GM18499 (cell line): Measurements from ENCODE around the gene TMED8.

Experiments
- ATAC-seq: cut with Tn5 transposase; IDR thresholded peaks from one replicate; pipeline ENCODE4 v1.9.1; 2021; ENCODE audit warnings: moderate number of reproducible peaks; ENCODE audit not compliant: insufficient read depth, unreplicated experiment

The TMED8 gene

DNA sequence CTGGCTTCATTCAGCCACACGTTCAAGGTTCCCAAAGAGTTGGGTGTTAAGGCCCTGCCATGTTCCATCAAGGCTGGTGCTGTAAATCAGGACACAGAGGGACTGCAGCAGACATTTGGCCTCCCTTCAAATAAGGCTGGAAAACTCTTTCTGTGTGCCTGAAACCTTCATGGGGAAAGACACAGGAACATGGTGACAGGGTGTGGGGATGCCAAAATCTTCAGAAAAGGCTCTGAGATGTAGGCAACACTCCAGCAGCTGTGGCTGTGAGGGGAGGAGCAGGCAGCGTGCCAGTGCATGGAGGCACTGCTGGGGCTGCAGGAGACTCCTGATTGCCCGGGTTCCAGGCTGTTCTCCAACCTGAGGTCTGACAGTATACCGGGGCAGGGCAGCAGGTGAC lies 71.2 kb downstream of the TMED8 start:
- ATAC-seq, result no peak

DNA sequence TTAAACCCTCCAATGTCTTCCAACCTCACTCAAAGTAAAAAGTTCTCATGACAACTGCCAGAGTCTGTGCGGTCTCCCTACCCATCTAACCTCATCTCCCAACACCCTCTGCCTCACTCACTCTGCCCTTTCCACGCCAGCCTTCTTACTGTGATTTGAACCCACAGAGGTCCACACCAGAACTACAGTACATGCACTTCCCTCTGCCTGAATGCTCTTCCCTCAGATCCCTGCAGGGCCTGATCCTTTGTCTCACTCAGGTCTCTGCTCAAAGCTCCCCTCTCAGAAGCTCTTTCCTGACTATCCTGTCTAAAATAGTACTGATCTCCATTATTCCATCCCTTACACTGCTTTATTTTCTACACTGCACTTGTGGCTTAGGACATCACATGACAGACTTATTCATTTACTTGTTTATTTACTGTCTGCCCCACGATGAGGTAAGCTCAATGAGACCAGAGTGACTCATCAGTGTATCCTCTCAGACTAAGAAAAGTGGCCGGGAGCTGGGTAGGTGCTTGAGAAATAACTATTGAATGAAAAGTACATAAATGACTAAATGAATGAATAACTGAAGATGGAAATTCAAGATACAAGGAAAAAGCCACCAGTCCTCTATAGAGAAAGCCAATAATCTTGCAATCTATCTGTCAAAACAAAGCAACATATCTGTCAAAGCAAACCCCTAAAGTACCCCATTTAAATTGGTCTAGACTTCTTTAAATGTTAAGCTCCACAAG lies 73.3 kb downstream of the TMED8 start:
- no peak for ATAC-seq

DNA sequence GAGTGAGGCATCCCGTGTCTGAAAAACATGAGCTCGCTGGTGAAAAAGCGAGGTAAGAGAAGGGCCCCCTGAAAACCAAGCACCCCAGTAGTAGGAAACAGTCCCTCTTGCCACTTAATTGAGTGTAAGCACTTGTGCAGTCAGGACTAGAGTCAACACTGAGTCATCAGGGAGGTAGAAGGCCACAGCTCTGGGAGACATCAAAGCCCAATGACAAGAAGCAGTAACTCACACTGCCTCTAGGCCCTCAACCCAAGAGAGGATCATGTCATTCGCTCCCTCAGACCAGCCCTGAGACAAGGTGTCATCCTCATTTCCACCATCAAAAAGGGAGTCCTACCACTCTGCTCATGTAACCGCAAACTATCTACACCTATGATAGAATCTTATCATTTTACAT lies 74.0 kb downstream of the TMED8 start:
- no peak for ATAC-seq

DNA sequence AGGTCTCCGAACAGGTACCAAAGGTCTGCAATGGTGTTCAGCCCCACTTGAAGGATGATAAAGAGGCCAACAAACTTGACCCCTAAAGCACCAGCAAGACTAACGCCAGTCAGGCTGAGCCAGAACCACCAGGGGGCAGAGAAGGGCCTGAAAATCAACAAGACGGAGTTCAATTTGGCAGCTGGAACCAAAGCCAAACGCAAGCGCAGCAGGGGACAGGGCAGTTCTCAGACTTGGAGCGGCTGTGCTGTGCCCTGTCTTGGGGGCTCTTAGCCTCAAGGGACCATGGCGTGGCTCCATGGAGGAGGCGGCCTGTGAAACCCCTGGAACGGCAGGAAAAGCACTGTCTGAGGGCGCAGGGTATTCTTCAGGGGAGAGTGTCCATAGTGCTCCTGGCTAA lies 75.8 kb downstream of the TMED8 start:
- ATAC-seq, result no peak

DNA sequence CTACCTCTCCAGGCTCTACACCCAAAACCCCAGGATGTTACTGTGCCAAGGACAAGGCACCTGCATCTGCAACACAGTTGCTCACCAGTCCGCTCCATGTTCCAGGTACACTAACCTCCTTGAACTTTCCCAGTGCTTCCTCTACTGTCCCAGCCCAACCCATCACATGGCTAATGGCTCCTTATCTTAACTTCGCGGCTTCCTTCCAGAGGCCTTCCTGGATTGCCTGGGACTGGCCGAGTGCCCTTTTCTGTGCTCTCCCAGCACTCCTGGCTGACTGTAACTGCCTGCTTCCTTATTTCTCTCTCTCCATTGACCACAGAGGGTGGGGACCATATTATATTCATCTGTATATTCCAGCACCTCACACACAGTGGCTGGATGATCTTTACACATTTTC lies 77.1 kb downstream of the TMED8 start:
- ATAC-seq, result no peak

DNA sequence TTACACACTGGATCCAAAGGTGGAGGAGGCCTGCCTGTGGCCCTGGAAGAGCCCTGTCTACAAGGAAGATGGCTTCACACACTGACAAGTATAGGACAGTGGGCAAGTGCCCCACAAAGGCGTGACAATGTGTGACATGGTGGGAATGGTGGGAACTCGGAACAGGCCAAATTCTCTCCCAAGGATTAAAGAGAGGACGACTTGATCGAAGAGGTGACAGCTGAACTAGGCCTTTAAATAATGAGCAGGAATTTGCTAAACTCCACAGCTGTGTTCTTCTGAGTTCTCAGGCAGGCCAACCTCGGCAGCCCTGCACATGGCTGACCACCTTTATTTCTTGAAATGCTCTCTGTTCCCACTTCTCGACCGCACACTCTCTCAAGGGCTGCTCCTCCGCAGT lies 80.0 kb downstream of the TMED8 start:
- no peak for ATAC-seq

DNA sequence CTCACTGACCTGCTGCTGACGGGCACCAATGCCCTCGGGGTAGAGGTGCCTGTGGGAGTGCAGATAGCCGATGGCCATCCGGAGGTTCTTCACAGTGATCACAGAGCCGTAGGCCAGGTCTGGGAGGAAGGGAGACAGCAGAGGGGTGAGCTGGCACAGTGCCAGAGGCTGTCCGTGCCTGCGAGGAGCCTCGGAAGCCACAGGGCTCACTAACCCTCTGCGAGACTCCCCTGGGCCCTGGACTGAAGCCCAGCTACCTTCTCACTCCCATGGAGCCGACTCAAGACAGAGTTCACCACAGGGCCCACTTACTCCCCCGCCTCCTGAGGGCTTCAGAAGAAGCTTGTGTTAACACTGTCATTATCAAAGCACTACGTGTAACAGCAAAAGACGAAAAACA lies 80.7 kb downstream of the TMED8 start:
- no peak for ATAC-seq

DNA sequence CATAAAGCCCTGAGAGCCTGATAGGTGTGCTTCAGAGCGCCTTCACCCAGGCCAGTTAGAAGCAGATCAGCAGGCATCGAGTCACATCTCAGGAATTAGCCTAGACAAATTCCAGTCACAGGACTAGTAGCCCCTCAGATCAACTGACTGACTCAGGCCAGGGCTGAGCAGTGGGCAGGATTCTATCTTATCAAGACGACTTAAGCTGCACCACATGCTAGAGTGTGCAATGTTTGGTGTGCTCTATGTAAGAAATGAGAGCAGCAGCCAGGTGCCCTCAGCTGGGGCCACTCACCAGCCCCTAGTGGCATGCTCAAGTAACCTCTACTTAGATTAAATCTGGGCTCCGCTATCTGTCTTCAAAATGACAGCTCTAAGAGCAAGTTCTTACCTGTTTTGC lies 86.2 kb downstream of the TMED8 start:
- ATAC-seq, result no peak

DNA sequence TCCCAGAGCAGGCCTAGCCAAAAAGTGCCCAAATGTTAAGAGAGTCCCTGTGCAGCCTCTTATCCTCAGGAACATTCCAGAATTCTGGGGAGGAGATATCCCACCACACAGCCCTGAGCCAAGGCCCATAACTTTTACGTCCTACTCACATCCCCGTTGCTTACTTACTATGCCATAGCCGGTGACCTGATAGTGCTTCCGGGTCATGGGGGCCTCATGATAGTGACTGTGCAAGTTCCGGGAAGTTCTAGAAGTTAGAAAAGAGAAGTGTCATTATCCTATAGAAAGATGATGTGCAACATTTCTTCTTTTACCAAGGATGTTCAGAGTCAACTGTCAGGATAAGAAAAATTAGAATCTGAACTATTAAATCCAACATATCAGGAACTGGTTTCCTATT lies 90.3 kb downstream of the TMED8 start:
- ATAC-seq, result no peak
